GM18499 (cell line): ENCODE data around the gene MAP3K5.

Source experiments
- ATAC-seq: cut with Tn5 transposase; IDR thresholded peaks from one replicate; pipeline ENCODE4 v1.9.1; 2021; ENCODE audit warnings: moderate number of reproducible peaks; ENCODE audit not compliant: insufficient read depth, unreplicated experiment

Gene MAP3K5

DNA sequence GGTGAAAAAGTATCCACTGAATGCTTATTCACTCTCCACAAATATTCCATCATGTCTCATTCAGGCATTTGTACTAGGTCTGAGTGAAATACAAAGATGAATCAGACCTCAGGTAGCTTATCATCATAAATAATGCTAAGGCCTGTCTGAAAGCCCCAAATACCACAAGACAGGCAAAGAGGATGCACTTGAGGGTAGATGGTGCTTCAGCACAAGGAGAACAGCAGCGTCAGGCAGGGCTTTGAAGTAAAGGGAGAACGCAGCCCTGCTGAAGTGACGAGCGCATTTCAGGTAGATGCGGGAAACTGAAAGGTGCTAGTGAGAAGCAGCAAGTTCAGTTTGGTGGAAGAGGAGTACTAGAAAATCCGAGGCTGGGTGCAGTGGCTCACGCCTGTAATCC, 38.7 kb downstream of the MAP3K5 start:
- ATAC-seq = no peak

DNA sequence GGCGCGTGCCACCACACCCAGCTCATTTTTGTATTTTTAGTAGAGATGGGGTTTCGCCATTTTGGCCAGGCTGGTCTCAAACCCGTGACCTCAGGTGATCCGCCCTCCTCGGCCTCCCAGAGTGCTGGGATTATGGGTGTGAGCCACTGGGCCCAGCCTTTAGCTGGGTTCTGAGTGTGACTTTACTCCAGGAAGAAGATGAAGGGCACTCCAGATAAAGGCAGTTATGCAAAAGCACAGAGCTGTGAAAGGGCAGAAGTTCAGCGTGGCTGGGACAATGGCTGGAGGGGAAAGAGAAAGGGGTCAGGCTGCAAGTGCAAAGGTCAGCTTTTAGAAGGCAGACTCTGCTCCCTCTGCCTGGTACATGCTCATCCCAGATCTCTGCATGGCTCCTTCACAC, 39.7 kb downstream of the MAP3K5 start:
- no peak for ATAC-seq

DNA sequence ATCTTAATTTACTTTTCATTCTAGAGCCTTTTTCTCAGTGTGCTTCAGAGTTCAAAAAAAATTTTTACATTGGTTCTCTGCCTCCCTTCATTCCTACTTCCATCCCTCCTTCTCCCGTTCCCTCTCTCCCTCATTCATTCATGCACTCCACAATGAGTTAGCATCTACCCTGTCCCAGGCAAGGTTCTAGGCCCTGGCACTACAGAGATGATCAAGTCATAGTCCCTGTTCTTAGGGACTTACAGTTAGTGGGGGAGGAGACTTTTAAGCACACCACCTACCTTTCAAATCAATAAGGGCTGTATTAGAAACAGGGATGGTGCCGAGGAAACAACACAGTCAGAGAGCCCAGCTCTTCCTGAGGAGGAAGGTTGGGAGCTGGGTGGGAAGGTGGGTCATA, 40.3 kb downstream of the MAP3K5 start:
- ATAC-seq = no peak

DNA sequence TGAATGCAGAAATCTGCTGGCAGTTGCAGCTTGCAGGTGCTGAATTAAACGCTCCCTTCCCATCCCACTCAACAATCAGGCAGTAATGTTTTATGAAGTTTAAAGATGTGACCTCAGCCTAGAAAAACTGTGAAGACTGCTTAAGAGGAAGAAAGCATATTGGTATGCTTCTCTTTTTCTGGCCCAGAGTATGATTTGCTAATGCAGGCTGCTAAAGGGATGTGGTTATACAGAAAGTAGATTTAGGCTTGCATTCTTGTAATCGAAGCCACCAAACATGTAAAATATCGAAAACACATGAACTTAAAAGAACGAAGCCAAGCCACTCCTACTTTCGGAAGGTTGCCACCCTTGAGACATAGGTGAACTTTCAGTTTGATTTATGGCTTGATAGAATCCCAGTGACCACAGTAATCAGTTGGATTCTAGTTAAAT, 40.7 kb downstream of the MAP3K5 start:
- ATAC-seq = peak; percentile 85

DNA sequence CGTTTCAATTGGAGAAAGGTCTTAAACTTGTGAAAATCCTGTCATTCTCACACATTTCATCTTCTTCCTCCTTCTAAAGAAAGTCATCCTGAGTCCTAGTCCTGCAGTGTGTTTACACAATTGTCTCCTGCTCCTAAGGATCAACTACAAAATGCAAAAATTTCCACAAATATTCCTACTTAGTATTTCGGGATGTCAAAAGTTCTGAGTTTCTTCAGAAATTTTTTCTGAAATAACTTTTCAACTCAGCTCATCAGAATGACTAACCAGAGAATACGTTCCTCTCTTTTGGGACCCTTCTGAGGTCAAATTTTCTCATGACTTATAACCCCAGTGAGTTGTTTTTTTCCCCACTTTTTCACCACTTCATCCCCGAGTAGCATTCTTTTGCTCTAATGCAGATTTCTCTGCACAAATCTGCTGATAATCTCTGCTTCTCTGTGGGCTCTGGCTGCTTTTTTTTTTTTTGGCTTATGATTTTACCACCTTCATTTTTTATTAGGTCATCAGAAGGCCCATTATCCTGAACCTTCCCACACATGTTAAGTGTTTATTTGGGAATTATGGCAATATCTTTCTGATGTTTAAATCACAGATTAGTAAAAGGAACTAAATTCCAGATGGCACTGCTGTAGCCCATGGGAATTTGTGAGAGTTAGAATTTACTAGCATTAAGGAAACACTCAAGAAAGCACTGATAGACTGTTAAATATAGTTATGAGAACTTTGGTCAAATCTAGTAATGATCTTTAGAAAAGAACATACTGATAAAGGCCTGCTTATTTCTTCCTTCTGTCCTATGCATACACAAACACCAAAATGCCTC, 41.4 kb downstream of the MAP3K5 start:
- ATAC-seq = no peak

DNA sequence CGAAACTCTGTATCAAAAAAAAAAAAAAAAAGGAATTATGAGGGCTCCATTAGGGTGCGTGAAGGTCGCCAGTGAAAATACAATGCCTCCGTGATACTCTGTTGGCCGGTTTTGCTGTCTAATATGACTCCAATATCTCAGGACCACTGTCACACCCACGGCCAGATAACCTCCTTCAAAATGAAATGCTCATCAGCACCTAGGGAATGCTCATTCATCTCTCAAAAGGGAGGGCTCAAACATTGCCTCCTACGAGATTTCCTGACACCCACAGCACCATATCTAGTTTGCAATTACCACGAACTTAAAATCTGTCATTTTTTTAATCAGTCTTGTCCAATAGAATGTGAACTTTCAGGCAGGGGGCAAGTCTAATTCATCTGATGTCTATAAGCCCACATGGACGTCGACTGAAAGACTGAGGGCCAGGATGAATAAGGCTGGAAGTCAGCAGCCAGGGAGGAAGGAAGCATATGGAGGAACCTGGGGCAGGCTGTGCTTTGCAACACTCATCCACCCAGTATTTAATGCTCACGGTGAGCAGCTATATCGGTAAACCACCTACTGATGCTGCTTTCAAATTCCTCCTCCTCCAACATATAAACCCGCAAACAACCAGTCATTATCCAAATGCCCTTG, 42.8 kb downstream of the MAP3K5 start:
- ATAC-seq = no peak

DNA sequence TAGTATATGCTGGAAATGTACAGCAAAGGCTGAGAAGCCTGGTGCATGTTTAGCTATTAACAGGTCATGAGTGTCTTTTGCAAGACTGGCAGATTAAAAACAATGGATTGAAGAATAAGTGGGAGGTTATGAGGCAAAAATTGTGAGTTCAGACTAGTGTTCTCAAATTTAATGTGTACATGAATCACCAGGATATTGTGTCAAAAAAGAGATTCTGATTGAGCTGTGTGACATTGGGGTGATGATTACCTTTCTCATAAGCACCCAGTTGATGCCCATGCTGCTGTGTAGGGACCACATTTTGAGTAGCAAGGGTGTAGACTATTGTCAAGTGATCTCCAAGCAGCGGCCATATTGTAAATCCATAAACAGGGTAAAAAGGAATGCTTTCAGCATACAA, 44.8 kb downstream of the MAP3K5 start:
- no peak for ATAC-seq

DNA sequence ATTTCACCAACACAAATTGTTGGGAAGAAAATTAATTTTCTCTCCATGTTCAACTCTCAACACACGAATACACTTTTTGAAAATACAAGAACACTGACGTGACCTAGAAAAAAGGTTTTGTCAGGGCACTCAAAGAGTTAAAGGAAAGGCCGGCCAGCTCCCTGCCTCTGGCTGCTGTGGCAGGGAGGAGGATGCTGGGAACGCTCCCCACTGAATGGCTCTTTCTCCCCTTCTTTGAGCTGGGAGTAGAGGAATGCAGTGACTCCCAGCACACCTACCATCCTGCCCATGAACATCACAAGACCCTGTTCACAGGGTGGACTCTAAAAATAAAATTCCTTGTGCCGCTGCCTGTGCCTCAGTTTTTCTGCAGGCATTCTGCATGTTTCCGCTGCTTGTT, 47.0 kb downstream of the MAP3K5 start:
- ATAC-seq = no peak

DNA sequence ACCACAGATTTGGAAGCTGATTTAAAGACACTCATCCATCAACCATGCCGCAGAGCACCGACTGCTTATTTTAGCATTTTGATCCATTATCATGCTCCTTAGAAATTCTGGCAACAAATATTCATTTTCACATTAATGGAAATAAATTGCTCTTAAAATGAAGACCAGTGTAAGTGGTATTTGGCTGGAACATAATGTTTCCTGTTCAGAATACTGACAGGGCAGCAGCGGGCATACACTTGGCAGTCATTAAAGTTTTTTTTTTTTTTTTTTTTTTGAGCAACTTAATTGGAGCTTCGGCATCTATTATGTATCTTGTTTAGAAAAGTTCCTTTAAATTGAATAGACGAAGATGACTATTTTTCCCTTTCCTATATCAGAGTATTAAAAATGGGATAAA, 47.4 kb downstream of the MAP3K5 start:
- no peak for ATAC-seq

DNA sequence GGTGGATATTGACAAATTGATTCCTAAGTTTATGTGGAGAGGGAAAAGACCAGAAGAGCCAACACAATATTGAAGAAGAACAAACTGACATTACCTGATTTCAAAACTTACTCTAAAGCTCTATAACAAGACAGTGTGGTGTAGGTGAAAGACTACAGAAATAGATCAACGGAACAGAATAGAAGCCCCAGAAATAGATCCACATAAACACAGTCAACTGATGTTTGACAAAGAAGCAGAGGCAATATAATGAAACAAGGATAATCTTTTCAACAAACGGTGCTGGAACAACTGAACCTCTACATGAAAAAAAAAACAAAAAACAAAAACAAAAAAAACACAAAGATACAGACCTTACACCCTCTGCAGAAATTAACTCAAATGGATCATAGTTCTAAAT, 50.2 kb downstream of the MAP3K5 start:
- no peak for ATAC-seq

DNA sequence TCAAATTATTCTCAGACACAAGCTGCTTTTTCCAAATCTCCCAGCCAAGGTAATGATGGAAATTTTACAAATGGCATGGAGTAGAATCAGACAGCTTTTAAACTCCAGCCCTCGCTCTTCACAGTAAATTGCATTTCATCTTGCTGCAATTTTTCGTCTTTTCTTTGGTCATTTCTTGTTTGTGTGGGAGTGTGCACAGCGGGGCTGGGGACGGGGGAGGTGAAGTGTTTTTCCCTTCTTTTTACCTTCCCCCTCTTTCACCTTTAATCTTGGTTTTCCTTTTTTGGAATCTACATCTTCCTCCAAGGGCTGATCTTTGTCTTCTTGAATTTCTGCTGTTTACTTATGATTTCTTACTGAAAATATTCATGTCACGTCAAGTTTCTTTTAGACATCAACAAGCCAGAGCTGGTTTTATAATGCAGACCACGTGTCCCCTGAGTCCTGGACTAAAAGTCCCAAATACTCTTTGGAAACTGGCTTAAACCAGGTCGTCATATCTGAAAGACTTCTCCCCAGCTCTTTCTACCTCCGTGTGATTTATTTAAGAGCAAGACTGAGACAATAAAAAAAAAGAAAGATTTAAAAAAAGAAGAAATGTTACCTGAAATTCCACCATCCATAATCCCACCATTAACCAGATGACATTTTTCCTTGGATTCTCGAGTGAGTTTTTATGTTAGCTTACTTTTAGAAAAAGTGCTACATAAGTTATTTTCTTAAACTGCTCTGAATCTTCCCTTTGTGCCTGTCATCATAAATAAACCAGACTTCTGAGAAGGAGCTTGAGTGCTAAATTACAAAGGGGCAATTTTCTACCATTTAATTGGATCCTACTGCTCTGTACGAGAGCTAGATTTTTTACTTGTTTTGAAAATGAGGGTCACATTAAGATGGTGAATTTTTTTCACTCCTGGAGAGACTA, 52.0 kb downstream of the MAP3K5 start:
- ATAC-seq = no peak

DNA sequence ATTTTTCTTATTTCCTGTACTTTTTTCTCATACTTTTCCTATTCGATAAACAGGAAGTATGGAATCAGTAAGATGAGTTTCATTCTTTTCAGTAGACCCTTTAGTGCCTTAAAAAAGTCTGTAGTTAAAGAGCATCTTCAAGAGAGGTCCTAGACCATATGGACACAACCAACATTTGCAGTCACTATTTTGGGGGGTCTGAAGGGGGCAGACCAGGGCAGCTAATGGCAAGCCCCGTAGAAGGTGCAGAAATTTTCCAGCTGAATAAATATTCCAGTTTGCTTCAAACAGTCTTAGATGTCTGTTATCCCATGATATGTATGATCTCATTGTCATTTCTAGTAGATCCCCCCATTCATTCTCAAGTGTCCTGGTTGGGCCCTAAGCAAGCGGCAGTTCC, 52.8 kb downstream of the MAP3K5 start:
- ATAC-seq = no peak

DNA sequence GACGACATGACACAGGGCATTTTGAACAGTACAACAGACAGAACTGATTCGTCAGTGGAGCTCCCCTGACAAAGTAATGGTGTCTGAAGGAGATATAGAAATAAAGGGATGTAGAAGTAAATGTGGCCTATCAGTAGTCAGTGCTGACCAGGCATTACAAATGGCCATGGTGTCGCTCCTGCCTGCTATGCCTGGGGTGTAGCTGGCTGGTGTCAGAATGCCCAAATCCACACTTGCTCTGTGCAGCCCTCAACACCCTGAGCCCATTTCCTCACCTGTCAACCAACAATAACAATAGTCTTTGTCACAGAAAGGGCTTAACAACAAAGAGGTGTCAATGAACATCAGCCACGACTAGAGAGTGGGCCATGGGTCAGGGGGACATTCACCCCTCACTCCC, 53.2 kb downstream of the MAP3K5 start:
- ATAC-seq = no peak

DNA sequence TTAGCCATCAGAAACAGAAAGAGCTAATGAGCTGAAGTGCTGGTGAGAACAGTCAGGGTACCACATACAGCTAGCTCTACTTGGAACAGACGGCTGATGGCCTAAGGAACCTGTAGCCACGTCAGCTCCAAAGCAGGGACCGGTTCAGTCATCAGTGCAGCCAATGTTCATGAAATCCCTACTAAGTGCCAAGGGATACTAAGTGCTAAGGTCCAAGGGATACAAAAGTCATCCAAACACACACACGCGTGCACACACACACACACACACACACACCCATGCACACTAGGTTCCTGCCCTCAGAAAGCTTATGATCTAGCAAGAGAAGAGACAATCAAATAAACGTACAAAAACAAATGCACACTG, 53.6 kb downstream of the MAP3K5 start:
- no peak for ATAC-seq

DNA sequence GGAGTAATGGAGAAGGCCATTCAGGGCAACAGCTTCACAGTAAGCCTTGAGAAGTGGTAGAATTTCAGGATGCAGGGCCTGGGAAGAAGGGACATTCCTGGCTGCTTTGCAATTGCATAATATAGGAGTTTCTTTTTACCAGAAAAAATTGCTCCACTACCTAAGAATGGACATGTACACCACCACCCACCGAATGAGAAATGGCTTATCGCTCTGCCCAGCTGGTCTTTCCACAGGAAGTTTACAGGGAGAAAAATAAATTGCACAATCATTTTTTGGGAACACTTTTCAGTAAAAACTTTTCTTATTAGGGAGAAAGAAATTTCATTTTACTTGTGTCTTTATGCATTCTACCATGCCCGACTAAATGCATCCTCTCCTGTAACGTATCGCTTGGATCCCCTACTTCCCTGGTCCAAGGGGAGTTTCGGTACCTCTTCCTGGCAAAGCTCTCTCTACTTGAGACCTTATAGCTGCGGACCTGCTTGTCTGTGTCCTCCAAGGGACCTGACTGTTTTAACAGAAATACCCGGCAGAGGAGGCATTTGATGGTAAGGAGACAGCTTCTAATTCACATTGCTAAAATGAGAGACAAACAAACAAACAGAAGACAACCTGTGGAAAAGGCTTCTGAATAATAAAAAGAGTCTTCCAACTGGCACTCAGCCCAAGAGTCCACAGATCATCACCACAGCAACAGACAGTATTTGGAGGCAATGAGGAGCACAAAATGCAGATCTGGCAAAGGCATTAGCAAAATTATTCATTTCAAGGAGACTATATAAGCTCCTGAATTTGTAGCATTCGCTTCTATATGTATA, 54.2 kb downstream of the MAP3K5 start:
- no peak for ATAC-seq

DNA sequence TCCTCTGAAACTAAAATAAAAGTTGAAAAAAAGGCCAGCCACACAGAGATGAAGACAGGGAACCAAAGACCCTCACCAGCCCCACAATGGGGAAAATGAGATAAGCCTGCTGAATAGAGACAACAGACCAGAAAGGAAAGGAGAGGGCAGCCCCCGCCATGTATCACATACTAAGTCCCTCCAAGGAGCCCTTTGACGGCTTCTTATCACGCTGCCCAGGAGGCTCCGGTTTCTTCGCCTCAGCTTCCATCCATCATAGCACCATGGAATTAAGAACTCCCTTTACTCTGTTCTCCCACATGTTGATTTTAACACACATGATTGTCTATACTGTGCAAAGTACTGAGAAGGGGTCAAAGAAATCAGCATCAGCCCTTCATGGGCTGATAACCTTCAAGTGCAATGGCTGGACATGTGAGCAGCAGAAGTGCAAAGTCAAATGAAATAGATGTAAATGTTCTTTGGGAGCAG, 54.9 kb downstream of the MAP3K5 start:
- ATAC-seq = no peak

DNA sequence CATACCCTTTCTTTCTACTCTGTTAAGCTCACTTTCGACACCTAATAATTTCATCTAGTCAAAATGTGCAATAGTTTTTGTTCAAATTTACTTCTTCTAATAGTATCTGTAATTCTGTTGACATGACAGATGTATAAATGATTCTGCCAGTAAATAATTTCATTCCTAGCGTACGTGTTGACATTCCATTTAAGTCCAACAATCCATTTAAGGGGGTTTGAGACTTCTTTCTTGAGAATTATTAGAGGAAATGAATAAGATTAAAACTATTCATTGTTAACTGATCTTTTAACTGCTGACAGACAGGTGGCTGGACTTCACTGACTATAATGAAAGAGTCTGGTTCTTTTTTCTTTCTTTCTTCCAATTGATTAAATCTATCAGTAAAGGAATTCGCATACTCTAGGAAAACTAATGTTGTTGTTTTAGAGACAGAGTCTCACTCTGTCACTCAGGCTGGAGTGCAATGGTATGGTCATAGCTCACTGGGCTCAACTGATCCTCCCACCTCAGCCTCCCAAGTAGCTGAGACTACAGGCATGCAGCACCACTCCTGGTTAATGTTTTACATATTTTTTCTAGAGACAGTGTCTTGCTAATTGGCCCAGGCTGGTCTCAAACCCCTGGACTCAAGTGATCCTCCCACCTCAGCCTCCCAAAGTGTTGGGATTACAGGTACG, 55.9 kb downstream of the MAP3K5 start:
- no peak for ATAC-seq

DNA sequence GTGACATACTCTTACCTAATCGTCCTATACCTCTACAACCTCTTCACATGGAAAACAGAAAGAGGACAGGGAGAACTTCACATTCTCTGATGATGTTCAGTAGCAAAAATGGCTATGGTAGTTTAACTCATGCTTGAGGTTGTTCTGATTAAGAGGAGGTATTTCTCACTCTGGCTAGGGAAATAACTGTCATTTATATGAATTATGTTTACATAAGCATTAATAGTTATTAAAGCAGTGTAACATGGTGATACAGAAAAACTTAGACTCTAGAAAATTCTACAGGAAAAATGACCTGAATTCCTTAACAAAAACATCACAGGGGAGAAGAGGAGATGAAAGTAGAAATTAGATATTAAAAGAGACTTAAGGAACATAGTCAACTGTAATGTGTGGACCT, 57.3 kb downstream of the MAP3K5 start:
- no peak for ATAC-seq

DNA sequence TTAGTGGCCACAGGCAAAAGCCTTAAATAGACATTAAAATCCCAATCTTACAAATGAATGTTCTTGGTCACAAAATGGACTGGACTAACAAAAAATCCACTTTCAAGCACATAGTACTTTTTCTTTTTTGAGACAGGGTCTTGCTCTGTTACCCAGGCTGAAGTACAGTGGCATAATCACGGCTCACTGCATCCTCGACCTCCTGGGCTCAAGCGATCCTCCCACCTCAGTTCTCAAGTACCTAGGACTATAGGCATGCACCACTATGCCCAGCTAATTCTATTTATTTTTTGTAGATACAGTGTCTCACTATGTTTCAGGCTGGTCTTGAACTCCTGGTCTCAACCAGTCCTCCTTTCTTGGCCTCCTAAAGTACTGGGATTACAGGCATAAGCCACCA, 59.4 kb downstream of the MAP3K5 start:
- ATAC-seq = no peak

DNA sequence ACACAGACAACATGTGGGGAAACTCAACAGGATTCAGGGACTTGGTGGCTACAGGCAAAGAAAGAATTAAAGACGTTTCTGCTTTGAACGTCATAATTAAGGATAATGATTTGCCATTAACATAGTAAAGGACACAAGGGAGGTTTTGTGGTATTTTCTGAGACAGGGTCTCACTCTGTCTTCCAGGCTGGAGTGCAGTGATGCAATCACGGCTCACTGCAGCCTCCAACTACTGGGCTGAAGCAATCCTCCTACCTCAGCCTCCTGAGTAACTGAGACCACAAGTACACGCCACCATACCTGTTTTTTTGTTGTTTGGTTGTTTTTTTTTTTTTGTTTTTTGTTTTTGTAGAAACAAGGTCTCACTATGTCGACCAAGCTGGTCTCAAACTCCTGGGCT, 62.4 kb downstream of the MAP3K5 start:
- no peak for ATAC-seq
